Muscle of leg (tissue), 11 donors: Measurements from ENCODE around the gene DGKD. TPM values are rescaled to one million over a fixed set of nuclear protein-coding genes. Genes with fewer than 3 reads are reported as not detected.

Experiments used
- DNase-seq: peaks from one replicate; pipeline ENCODE4 v3.0.0; 2013
- H3K27ac ChIP-seq: one replicate; pipeline ENCODE4 v1.5.1; 2013; ENCODE audit warnings: mild to moderate bottlenecking, low read length, control low read depth
- H3K27me3 ChIP-seq: one replicate; pipeline ENCODE4 v1.6.1; 2013; ENCODE audit warnings: low read length; ENCODE audit not compliant: control insufficient read depth, insufficient read depth
- H3K36me3 ChIP-seq: one replicate; pipeline ENCODE4 v1.6.1; 2013; ENCODE audit warnings: low read length; ENCODE audit not compliant: control insufficient read depth, insufficient read depth
- H3K4me1 ChIP-seq: one replicate; pipeline ENCODE4 v1.6.1; 2013; ENCODE audit warnings: low read length; ENCODE audit not compliant: control insufficient read depth, insufficient read depth
- H3K4me3 ChIP-seq: one replicate; pipeline ENCODE4 v1.5.1; 2013; ENCODE audit warnings: low read length, control low read depth
- H3K9me3 ChIP-seq: replicated peaks from 2 replicates; pipeline ENCODE4 v1.6.1; 2013; ENCODE audit warnings: low read depth, low read length; ENCODE audit not compliant: control insufficient read depth
- WGBS: methylation state at CpG from one replicate; pipeline ENCODE4 v1.1.5; 2013; ENCODE audit warnings: missing lambda C conversion rate; ENCODE audit not compliant: insufficient coverage; 5-methylcytosine and 5-hydroxymethylcytosine counted together
- polyA plus RNA-seq, 8 donors: library from polyadenylated mRNA; unstranded; fragments of 120-200 nt; gene quantifications; one replicate each; pipeline versions ENCODE4 v1.2.1 to v1.2.3, GENCODE V29; 2013; ENCODE audit warnings: inconsistent platforms in 1 of 8, low replicate concordance in 1 of 8; ENCODE audit not compliant: insufficient read length in 8 of 8, insufficient read depth in 1 of 8
- total RNA-seq: library from RNA; stranded (reverse); fragments of 120-200 nt; gene quantifications from one replicate; pipeline ENCODE4 v1.2.4, GENCODE V29; 2013

Gene DGKD
- total and polyA plus RNA-seq, 9 donors = 14.7 to 30.3 (median 22.3) TPM

- Histone ChIP-seq H3K4me3 (no peak overlapping the region), H3K36me3 (peaks cover 80% of the 10 kb centered on the region), H3K27ac (no peak overlapping the region), H3K4me1 (peaks cover 13% of the 10 kb centered on the region), H3K9me3 (no peaks in the 10 kb centered on the region), H3K27me3 (no peaks in the 10 kb centered on the region)
- no peak for DNase-seq
- 93% methylated on average over 14 of the region's 20 CpGs for WGBS
These were observed 112.8 kb downstream of the DGKD start for GRCh38 chr2:233466991-233467603.

- Histone ChIP-seq H3K9me3 (peaks cover 3% of the 10 kb centered on the region), H3K4me3 (no peak overlapping the region), H3K4me1 (peaks cover 13% of the 10 kb centered on the region), H3K27me3 (no peaks in the 10 kb centered on the region), H3K36me3 (peaks cover 79% of the 10 kb centered on the region), H3K27ac (no peak overlapping the region)
- DNase-seq = no peak
- 88% methylated on average over 19 of the region's 22 CpGs for WGBS
These were observed 113.9 kb downstream of the DGKD start for GRCh38 chr2:233468047-233468740.

GRCh38 chr2:233468741-233469110 lies 114.4 kb downstream of the DGKD start:
- Histone ChIP-seq H3K36me3 (peaks cover 75% of the 10 kb centered on the region), H3K4me1 (peaks cover 13% of the 10 kb centered on the region), H3K27me3 (no peaks in the 10 kb centered on the region), H3K4me3 (no peak overlapping the region), H3K27ac (no peak overlapping the region), H3K9me3 (peaks cover 3% of the 10 kb centered on the region)
- WGBS = 98% methylated on average over 8 of the region's 8 CpGs
- no peak for DNase-seq

GRCh38 chr2:233469261-233470010 lies 115.1 kb downstream of the DGKD start:
- DNase-seq = no peak
- peaks cover 18% of the 10 kb centered on the region for H3K4me1 ChIP-seq
- peak overlapping the region; percentile 65 for H3K27ac ChIP-seq
- WGBS = 67% methylated on average over 28 of the region's 32 CpGs
- no peaks in the 10 kb centered on the region for H3K27me3 ChIP-seq
- H3K36me3 ChIP-seq = peaks cover 68% of the 10 kb centered on the region
- H3K9me3 ChIP-seq = peaks cover 3% of the 10 kb centered on the region
- H3K4me3 ChIP-seq = no peak overlapping the region

- H3K4me1 ChIP-seq = peaks cover 20% of the 10 kb centered on the region
- peaks cover 3% of the 10 kb centered on the region for H3K9me3 ChIP-seq
- peaks cover 63% of the 10 kb centered on the region for H3K36me3 ChIP-seq
- peak; percentile 88 for DNase-seq
- no peak overlapping the region for H3K4me3 ChIP-seq
- WGBS = 72% methylated on average over 10 of the region's 20 CpGs
- H3K27me3 ChIP-seq = no peaks in the 10 kb centered on the region
- peak overlapping the region; percentile 65 for H3K27ac ChIP-seq
These were observed 115.9 kb downstream of the DGKD start for GRCh38 chr2:233470011-233470687.

- H3K27ac ChIP-seq = no peak overlapping the region
- peaks cover 67% of the 10 kb centered on the region for H3K36me3 ChIP-seq
- no peaks in the 10 kb centered on the region for H3K27me3 ChIP-seq
- H3K4me3 ChIP-seq = no peak overlapping the region
- WGBS = 84% methylated on average over 10 of the region's 14 CpGs
- no peak for DNase-seq
- H3K9me3 ChIP-seq = peaks cover 3% of the 10 kb centered on the region
- peaks cover 20% of the 10 kb centered on the region for H3K4me1 ChIP-seq
These were observed 116.5 kb downstream of the DGKD start for GRCh38 chr2:233470839-233471238.

GRCh38 chr2:233471291-233472035 lies 117.2 kb downstream of the DGKD start:
- H3K4me1 ChIP-seq = peaks cover 20% of the 10 kb centered on the region
- WGBS = 86% methylated on average over 4 of the region's 12 CpGs
- H3K9me3 ChIP-seq = peaks cover 3% of the 10 kb centered on the region
- no peak overlapping the region for H3K4me3 ChIP-seq
- no peak overlapping the region for H3K27ac ChIP-seq
- no peaks in the 10 kb centered on the region for H3K27me3 ChIP-seq
- DNase-seq = no peak
- peaks cover 71% of the 10 kb centered on the region for H3K36me3 ChIP-seq

GRCh38 chr2:233473386-233473791 lies 119.1 kb downstream of the DGKD start:
- H3K4me1 ChIP-seq = peaks cover 30% of the 10 kb centered on the region
- H3K27ac ChIP-seq = no peak overlapping the region
- WGBS = 85% methylated on average over 15 of the region's 19 CpGs
- DNase-seq = no peak
- no peak overlapping the region for H3K4me3 ChIP-seq
- no peaks in the 10 kb centered on the region for H3K27me3 ChIP-seq
- peaks cover 3% of the 10 kb centered on the region for H3K9me3 ChIP-seq
- peaks cover 66% of the 10 kb centered on the region for H3K36me3 ChIP-seq

- Histone ChIP-seq H3K4me3 (no peak overlapping the region), H3K27me3 (no peaks in the 10 kb centered on the region), H3K4me1 (peaks cover 30% of the 10 kb centered on the region), H3K36me3 (peaks cover 64% of the 10 kb centered on the region), H3K9me3 (peaks cover 3% of the 10 kb centered on the region), H3K27ac (peak overlapping the region; percentile 37)
- WGBS = 93% methylated on average over 3 of the region's 10 CpGs
- DNase-seq = no peak
These were observed 119.6 kb downstream of the DGKD start for GRCh38 chr2:233473878-233474277.
